Femur (tissue), 1 donor: ENCODE data around the gene PHC1.
"Not testable (repeated sequence)": the region's sequence is repeated elsewhere in the genome, so short reads cannot be mapped to it uniquely, and the experiment has no call there.

Source experiments
- DNase-seq: peaks from one replicate; pipeline ENCODE4 v3.0.0-alpha.2; 2017

The PHC1 gene

DNA sequence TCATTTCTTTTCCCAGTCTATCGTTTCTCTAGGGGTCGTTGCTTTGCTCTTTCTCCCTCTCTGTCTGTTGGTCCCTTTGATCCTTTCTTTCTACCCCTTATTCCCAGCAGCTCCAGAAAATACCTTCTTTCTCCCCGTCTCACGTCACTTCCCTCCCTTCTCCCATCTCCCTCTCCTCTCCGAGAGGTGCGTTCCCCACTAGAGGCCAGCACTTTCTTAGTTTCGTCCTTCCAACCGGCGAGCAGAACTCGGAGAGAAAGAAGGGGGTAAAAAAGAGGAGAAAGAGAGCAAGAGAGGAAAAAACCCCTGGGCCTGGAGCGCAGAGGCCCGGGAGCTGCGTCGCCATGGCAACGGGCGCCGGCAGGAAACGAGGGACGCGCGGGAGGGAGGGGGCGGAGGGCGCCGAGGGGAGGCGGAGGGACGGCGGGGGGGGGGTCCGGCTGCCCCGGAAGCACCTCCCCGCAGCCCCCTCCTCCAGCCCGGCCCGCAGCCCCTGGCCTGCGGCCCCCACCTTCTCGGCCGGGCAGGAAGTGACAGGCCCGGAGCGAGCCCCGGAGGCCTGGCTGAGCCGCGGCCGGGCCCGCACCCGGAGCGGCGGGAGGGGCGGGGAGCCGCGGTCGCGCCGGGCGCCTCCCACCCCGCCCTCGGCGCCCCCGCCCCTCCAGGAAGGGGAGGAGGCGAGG, at the start of gene PHC1:
Gene PHC1, plus strand, starts transcription at position 477 of the 683 bp plus-strand sequence. CDS start 3,169 bp downstream, outside the sequence.
- DNase-seq: peak; percentile 92

DNA sequence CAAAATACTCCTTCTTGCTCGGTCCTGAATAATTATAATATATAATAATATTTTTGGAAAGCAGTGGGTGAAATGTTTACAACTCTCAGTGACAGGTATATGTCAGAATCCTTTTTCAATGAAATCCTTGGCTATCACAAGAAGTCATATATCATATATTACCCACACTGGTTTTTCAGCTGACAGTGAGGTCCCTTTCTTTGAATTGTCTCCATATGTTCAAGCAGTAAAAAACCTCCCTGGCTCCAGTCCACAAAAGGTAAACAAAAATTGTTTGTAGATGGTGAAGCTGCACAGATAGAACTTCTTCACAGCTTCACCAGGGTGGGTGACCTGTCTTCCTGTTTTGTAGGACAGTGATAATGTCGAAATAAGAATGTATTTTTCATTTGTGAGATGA, 47.9 kb upstream of the PHC1 start:
- no peak for DNase-seq

DNA sequence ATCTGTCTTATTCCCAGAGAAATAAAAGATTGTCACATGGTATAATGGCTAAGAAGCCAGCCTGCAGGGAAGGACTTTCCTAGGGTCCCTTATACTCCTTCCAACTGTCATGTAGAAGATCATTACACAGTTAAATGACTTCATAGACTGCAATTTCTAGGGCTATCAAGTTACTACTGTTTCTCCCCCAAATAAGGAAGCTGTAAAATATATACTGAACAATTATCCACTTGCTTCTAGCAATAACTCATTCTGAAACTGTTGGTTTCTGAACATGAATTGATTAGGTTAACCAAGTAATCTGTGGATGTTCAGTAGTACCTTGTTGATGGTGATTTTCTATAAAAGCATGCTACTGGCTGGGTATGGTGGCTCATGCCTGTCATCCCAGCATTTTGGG, 47.3 kb upstream of the PHC1 start:
- no peak for DNase-seq

DNA sequence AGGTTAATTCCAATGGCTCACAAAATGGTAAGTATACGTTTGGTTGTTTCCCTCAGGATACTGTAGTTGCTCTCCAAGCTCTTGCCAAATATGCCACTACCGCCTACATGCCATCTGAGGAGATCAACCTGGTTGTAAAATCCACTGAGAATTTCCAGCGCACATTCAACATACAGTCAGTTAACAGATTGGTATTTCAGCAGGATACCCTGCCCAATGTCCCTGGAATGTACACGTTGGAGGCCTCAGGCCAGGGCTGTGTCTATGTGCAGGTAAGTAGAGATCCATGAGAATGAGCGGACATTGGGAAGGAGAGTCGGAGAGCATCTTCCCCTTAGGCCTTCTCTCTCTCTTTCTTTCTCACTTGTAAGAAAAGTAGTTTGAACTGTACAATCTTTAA, 46.5 kb upstream of the PHC1 start:
- no peak for DNase-seq

DNA sequence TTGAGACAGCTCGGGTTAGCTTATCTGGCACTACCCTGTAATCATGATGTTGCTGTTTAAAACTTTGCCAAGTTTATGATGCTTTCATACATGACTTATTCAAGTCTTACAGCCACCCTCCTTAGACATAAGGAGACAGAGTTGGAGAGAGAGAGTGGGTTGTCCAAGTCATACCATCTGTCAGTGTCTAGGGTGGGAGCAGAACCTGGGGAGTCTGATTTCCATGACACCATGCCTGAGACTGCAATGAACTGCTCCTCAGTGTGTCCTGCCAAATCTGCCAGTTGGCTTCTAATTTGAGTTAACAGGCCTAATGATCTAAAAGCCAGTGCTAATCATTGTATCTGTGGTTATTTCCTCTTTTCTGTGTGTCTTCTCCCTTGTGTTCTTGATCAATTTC, 43.7 kb upstream of the PHC1 start:
- no peak for DNase-seq

DNA sequence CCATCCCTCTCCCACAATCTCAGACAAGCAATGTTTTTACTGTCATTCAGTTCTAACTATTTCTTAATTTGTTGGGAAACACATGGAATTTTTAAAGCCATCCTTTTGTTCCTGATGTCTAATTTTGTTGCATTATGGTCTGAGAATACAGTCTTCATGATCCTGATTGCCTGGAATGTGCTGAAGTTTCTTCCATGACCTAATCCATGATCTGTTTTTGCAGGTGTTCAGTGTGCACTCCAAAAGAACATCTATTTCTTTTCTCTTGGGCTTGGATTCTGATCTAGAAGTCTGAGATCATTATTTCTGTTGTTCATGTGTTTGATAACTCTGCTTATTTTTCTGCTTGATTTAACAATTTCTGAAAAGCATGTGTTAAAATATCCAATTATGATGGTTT, 43.2 kb upstream of the PHC1 start:
- DNase-seq: no peak

DNA sequence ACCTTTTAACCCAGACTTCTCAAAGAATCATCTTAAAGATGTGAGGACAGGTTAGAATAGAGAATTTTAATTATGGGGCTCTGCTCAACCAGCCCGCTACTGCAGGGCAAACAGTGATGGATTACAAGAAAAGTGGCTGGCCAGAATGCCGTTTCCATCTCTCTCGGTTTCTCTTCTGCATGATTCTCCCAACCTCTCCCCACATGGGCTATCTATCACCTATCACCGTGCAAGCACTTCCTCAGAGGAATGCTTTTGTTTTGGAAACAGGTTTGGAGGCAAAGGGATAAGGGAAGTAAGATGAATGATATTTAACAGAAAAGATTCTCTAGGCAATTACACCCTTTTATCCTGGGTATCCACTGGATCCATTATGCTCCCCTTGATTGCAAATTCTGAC, 37.4 kb upstream of the PHC1 start:
- no peak for DNase-seq

DNA sequence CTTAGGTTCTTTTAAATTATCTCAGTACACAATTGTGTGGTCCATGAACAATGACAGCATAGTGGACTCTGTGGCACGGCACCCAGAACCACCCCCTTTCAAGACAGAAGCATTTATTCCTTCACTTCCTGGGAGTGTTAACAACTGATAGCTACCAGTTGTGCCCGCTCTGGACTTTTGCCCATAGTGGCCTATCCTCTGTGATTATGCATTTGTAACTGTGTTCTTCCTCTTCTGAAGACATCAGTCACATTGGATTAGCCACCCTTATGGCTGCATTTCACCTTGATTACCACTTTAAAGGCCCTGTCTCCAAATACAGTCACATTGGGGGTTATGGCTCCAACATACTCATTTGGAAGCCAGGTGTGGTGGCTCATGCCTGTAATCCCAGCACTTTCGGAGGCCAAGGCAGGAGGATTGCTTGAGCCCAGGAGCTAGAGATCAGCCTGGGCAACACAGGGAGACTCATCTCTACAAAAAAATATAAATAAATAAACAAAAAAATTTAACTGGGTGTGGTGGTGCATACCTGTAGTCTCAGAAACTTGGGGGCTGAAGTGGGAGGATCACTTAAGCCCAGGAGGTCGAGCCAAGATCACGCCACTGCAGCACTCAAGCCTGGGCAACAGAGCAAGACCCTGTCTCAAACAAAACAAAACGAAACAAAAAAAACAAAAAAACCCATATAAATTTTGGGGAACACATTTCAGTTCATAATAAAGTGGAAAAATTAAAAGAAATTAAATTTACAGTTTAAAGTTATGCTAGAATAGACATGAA, 27.6 kb upstream of the PHC1 start:
- DNase-seq: no peak

DNA sequence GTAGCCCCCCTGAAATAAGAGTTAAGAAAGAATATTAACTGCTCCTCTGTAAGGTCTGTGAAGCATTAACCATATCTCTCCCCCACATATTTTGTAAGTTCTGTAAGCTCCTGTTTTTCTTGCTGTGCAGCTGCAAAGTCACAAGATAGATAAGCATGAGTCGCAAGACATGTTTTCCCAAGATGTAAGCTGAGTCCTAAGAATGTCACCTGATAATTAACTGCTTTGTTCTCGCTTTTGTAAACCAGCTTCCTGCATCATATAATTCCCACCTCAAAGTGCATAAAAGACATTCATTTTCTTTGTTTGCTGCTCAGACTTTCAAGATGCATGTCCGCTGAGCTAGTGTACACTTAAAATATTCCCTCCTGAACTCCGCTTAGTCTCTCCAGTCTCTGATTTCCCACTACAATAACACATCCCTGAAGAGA, 27.0 kb upstream of the PHC1 start:
- DNase-seq: no peak

DNA sequence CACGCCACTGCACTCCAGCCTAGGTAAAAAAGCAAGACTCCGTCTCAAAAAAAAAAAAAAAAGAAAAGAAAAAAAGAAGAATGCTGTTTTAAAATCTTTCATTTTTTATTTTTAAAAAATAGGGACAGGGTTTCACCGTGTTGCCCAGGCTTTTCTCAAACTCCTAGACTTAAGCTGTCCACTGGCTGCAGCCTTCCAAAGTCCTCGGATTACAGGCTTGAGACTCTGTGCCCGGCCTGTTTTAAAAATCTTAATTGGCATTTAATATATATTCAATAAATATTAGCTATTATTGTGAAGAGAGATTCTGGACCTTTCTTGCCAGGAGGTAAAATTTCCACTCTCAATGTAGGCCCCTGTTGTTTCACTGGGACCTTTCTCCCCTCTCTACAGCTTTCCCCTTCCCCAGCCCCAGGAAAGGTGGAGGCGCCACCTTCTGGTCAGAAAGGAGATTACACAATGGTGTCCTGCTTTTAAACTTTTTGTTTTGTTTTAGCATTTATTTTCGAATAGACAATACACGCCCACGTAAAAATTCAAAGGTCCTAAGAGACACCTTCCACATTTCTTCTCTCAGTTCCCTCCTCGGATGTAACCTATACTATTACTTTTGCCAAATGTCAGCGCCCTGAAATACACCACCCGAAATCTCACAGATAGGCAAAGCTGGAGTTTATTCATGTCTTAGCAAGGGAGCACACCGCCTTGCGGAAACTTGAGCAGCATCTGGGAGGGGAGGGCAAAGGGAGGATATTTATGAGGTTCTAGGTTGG, 23.8 kb upstream of the PHC1 start:
- DNase-seq: peak; percentile 74

DNA sequence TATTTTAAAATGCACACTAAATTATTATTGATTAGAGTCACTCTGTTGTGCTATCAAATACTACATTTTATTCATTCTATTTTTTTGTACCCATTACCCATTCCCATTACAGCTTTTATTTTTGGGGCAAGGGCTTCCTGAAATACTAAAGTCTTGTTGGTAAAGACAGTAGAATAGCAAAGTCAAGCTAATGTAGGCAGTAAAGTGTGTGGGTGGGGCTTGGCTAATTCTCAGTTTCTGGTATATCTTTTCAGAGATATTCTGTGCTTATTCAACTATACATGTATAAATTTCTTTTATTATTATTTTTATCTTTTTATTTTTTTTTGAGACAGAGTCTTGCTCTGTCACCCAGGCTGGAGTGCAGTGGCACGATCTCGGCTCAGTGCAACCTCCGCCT, 22.3 kb upstream of the PHC1 start:
- no peak for DNase-seq

DNA sequence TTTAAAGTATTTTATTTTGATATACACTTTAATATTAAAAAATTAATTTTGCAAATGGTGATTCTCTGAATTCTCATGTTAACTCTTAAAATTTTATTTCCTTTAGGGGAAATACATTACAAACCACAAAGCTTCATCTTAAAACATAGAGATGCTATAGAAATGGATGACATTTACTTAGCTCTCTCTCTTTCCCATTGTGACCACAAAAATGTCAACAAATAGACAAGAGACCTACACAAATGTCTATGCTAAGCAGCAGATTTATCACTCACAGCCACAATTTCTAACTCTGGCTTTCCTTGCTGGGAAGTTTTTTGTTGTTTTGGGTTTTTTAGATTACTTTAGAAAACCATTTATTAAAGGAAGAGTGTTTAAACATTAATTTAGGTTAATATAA, 19.9 kb upstream of the PHC1 start:
- no peak for DNase-seq

DNA sequence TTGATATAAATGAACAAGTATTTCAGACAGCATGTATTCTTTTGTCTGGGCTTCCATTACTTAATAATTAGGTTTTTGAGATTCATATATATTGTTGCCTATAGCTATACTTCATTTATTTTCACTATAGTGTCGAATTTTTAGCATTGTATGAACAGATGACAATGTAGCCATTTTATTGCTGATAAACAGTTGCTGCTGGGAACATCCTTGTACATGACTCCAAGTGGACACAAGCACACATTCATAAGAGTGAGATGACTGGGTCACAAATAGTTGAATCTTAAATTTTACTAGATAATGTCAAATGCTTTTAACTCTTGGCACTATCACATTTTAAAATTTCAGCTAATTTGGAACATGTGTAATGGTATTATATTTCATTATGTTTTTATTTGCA, 19.3 kb upstream of the PHC1 start:
- no peak for DNase-seq

DNA sequence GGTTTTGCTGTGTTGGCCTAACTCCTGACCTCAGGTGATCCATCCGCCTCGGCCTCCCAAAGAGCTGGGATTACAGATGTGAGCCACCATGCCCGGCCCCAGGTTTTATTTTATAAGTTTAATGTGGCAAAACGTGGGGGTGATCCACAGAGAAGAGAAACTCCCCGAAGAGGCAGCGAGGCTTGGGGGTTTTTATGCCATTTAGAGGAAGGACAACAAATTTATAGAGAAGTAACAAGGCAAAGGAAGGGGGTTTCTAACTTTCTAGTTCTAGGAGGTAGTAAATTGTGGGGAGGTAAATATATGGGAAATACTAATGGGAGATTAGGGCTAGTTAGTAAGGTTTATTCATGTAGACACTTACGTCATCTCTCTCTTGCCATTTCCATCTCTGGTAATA, 17.2 kb upstream of the PHC1 start:
- no peak for DNase-seq

DNA sequence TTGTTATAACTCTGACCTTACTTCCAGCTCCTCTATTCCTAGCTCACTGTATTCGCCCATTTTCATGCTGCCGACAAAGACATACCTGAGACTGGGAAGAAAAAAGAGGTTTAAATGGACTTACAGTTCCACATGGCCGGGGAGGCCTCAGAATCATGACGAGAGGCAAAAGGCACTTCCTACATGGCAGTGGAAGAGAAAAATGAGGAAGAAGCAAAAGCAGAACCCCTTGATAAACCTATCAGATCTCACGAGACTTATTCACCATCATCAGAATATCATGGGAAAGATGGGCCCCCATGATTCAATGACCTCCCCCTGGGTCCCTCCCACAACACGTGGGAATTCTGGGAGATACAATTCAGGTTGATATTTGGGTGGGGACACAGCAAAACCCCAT, 14.5 kb upstream of the PHC1 start:
- DNase-seq: no peak

DNA sequence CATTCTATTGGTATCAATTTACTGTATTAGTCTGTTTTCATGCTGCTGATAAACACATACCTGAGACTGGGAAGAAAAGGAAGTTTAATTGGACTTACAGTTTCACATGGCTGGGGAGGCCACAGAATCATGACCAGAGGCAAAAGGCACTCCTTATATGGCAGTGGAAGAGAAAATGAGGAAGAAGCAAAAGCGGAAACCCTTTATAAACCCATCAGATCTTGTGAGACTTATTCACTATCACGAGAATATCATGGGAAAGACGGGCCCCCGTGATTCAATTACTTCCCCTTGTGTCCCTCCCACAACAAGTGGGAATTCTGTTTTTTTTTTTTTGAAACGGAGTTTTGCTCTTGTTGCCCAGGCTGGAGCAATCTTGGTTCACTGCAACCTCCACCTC, 11.6 kb upstream of the PHC1 start:
- not testable (repeated sequence) for DNase-seq

DNA sequence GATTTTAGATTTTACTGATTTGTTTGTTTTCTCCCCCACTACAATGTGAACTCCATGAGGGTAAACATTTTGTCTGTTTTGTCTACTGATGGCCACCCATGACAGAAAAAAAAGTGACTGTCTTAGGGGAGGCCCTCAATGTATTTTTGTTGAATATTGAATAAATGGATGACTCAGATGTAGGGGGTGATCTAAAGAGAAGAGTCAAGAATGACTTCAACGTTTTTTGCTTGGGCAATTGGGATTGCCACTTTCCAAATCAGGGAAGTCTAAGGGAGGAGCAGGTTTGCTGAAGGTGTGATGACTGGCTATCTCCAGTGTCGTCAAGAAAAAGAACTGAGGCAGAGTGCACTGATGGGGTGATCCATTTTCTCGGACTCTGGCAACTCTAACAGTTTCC, 10.7 kb upstream of the PHC1 start:
- DNase-seq: no peak

DNA sequence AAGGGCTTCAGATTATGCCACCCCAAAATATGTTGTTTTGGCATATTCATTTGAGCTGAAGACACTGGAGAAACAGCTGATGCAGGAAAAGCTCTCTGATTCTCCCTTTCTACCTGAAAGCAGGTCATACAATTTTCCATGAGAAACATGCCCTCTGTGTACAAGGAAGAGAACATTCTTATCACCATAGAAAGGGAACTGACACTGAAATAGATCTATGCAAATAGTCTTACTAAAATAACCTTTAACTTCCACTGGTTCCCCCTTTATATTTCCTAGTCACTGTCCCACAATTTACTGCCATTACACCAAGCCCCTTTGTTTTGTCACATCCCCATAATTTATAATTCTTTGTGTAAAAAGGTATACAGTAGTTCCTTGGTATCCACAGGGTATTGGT, 9.6 kb upstream of the PHC1 start:
- DNase-seq: no peak

DNA sequence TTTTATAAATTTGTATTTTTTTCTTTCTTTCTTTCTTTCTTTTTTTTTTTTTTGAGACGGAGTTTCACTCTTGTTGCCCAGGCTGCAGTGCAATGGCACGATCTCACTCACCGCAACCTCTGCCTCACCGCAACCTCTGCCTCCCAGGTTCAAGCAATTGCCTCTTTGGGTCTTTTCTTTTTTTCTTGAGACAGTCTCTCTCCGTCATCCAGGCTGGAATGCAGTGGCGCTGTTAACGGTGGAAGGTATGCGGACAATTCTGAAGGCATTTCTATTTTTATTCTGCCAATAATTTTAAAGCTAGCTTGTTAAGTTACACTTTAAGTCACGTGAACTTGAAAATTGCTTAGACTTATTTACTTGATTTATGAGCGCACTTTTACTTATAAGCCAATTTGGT, 8.8 kb upstream of the PHC1 start:
- peak; percentile 25 for DNase-seq

DNA sequence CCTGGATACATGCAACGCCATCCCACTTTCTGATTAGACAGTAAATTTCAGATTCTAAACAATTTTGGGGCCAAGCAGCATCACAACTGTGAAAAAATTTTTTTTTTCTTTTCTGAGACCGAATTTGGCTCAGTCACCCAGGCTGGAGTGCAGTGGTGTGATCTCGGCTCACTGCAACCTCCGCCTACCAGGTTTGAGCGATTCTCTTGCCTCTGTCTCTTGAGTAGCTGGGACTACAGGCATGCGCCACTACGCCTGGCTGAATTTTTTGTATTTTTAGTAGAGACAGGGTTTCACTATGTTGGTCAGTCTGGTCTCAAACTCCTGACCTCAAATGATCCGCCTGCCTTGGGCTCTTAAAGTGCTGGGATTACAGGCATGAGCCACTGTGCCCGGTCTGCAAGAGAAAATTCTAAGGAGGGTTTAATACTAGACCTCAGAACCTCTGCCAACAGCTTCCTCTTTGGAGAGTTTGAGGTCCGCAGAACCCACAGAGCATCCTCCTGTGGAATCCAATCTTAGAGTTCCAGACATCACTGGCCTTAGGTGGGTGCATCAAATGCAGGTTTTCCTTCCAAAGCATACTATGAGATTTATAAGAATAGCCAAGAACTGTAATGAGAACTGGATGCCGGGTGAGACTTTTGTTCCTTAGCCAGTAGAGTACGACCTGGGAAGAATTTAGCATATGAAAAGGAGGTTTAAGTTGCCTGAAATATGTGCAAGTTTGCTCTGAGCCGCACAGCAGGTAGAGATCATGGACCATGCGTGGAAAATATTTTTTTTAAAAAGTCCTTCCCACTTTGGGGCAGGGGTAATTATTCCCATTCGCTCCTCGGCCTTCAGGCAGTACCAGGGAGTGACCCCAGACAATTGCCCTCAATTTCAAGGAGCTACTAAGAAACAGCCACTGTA, 7.8 kb upstream of the PHC1 start:
- peak; percentile 27 for DNase-seq

DNA sequence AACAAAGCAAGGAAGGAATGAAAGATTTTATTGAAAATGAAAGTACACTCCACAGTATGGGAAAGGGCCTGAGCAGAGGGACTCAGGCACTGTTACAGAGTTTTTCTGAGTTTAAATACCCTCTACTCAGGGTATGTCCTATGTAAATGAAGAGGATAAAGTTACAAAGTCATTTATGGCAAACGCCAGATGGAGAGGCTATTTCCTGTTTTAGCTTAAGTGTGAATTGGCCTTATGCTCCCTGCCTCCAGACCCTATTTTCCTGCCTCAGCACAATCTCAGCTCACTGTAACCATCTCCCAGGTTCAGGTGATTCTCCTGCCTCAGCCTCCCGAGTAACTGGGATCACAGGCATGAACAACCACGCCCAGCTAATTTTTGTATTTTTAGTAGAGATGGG, 6.8 kb upstream of the PHC1 start:
- DNase-seq: no peak

DNA sequence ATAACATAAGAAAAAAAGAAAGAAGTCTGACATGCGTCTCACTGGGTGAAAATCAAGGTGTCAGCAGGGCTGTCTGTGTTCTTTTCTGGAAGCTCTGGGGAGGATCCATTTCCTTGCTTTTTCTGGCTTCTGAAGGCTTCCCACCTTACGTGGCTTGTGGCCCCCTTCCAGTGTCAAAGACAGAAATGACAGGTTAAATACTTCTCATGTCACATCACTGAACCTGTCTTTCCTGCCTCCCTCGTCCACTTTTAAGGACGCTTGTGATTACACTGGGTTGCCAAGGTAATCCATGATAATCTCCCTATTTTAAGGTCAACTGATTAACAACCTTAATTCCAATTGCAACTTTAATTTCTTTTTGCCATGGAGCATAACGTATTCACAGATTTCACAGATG, 4.6 kb upstream of the PHC1 start:
- no peak for DNase-seq
